Measurements from ENCODE around the gene PARD3. TPM values are rescaled to one million over a fixed set of nuclear protein-coding genes. Genes with fewer than 3 reads are reported as not detected.

The PARD3 gene
- total RNA-seq, 1 donor from 2014 or later = 37.5 TPM

- no peak for TF ChIP-seq CTCF (IDR thresholded peaks at IDR 0.05)
- Histone ChIP-seq H3K9me3 (no peaks in the 10 kb centered on the region), H3K27me3 (no peaks in the 10 kb centered on the region), H3K4me3 (no peak overlapping the region), H3K36me3 (no peaks in the 10 kb centered on the region), H3K27ac (no peak overlapping the region), H3K4me1 (no peaks in the 10 kb centered on the region)
- no peak for DNase-seq (ENCODE audit: low spot score in 2 of 2)
- intact Hi-C loops (cut with DNase I) = no loop called here
These were observed 295.0 kb downstream of the PARD3 start for GRCh38 chr10:34520084-34520483.

GRCh38 chr10:34514290-34514689 is 300.8 kb downstream of the PARD3 start:
- DNase-seq (ENCODE audit: low spot score in 2 of 2) = no peak
- TF ChIP-seq CTCF (IDR thresholded peaks at IDR 0.05) = no peak
- Histone ChIP-seq H3K4me1 (no peaks in the 10 kb centered on the region), H3K27ac (no peak overlapping the region), H3K4me3 (no peak overlapping the region), H3K9me3 (no peaks in the 10 kb centered on the region), H3K36me3 (no peaks in the 10 kb centered on the region), H3K27me3 (no peaks in the 10 kb centered on the region)
- intact Hi-C loops (cut with DNase I) = no loop called here

- no peaks in the 10 kb centered on the region for H3K9me3 ChIP-seq
- DNase-seq (ENCODE audit: low spot score in 2 of 2) = no peak
- H3K4me3 ChIP-seq = no peak overlapping the region
- no peaks in the 10 kb centered on the region for H3K27me3 ChIP-seq
- no peak for TF ChIP-seq CTCF (IDR thresholded peaks at IDR 0.05)
- H3K4me1 ChIP-seq = no peaks in the 10 kb centered on the region
- no peak overlapping the region for H3K27ac ChIP-seq
- intact Hi-C loops (cut with DNase I) = no loop called here
- no peaks in the 10 kb centered on the region for H3K36me3 ChIP-seq
These were observed 301.5 kb downstream of the PARD3 start for GRCh38 chr10:34513636-34514035.

GRCh38 chr10:34507217-34507616 is 307.9 kb downstream of the PARD3 start:
- no peak for DNase-seq (ENCODE audit: low spot score in 2 of 2)
- Histone ChIP-seq H3K4me3 (no peak overlapping the region), H3K9me3 (no peaks in the 10 kb centered on the region), H3K36me3 (no peaks in the 10 kb centered on the region), H3K27me3 (no peaks in the 10 kb centered on the region), H3K4me1 (no peaks in the 10 kb centered on the region), H3K27ac (no peak overlapping the region)
- intact Hi-C loops (cut with DNase I) = no loop called here
- no peak for TF ChIP-seq CTCF (IDR thresholded peaks at IDR 0.05)

DNA sequence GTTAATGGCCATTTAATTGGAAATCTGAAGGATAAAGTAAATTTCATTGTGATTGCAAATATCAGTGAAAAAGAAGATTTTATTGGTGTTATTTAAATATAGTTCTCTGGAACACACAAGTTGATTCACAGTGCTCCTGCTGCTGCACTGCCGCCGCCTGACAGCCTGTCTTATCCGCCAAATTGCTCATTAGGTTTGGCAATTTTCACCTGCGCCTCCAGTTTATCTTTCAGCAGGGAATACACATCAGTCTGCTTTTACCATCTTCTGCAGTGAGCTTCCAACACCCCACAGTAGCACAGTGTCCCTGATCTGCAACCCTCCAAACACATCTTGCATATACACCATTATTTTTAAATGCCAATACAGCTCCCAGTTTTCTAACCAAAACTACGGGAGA is 308.3 kb downstream of the PARD3 start:
- H3K27ac ChIP-seq = no peak overlapping the region
- no peaks in the 10 kb centered on the region for H3K9me3 ChIP-seq
- no peak overlapping the region for H3K4me3 ChIP-seq
- H3K36me3 ChIP-seq = no peaks in the 10 kb centered on the region
- intact Hi-C loops (cut with DNase I) = no loop called here
- no peak for DNase-seq (ENCODE audit: low spot score in 2 of 2)
- no peaks in the 10 kb centered on the region for H3K27me3 ChIP-seq
- no peak for TF ChIP-seq CTCF (IDR thresholded peaks at IDR 0.05)
- H3K4me1 ChIP-seq = no peaks in the 10 kb centered on the region

- Histone ChIP-seq H3K4me1 (no peaks in the 10 kb centered on the region), H3K9me3 (no peaks in the 10 kb centered on the region), H3K4me3 (no peak overlapping the region), H3K27ac (no peak overlapping the region), H3K36me3 (no peaks in the 10 kb centered on the region), H3K27me3 (no peaks in the 10 kb centered on the region)
- TF ChIP-seq CTCF (IDR thresholded peaks at IDR 0.05) = no peak
- no peak for DNase-seq (ENCODE audit: low spot score in 2 of 2)
- intact Hi-C loops (cut with DNase I) = no loop called here
These were observed 309.8 kb downstream of the PARD3 start for GRCh38 chr10:34505338-34505737.
